HepG2 (cell line): ENCODE data around the gene DPT. TPM values are rescaled to one million over a fixed set of nuclear protein-coding genes. Genes with fewer than 3 reads are reported as not detected.

ENCODE experiments used
- ATAC-seq: fragments of 200-7000 bp; cut with Tn5 transposase; 3 replicates; pipeline ENCODE4 v1.9.1; 2020; ENCODE audit warnings: mild to moderate bottlenecking, moderate library complexity
- BruUV-seq: library from RNA; stranded (reverse); fragments of 400-500 nt; replicated peaks from 2 replicates; lab custom pipeline; 2021; lab: Mats Ljungman, UMichigan
- CTCF ChIA-PET: fragments of 300-600 bp; formaldehyde crosslinking; extraction: SDS; loops from one replicate; lab custom pipeline; 2021; ENCODE audit warnings: low total read pairs, inconsistent platforms, low intra/inter-chr PET ratio; lab: Yijun Ruan, JAX
- POLR2A ChIA-PET: fragments of 350-600 bp; sonication (Branson Sonifier 250); formaldehyde crosslinking; loops from one replicate; lab custom pipeline; 2020; ENCODE audit warnings: antibody characterized with exemption, inconsistent platforms; lab: Yijun Ruan, JAX
- DNase-seq: peaks from one replicate; pipeline ENCODE4 v3.0.0-alpha.2; 2015; ENCODE audit warnings: low spot score
- FAIRE-seq: peaks from 3 replicates; lab custom pipeline; 2011; peaks lifted over from hg19 to GRCh38; lab: Jason Lieb, UNC
- H2AFZ ChIP-seq: one replicate; pipeline ENCODE4 v1.6.1; 2011; ENCODE audit warnings: low read length, inconsistent platforms
- H3K27ac ChIP-seq: fragments of 300-600 bp; 3 replicates; pipeline ENCODE4 v1.8.0; 2011; ENCODE audit warnings: mixed run types, mild to moderate bottlenecking, mixed read lengths, low read length, inconsistent platforms; ENCODE audit not compliant: insufficient read depth; ENCODE audit errors: extremely low read length
- H3K27me3 ChIP-seq, 2 experiments: fragments of 200-600 bp in 1 of 2; 2 replicates in 1 of 2; 3 replicates in 1 of 2; pipeline versions ENCODE4 v1.6.0 to v1.8.0; 2011; ENCODE audit warnings: low read length in 2 of 2, mild to moderate bottlenecking in 2 of 2, moderate library complexity in 2 of 2, inconsistent platforms in 1 of 2; ENCODE audit not compliant: insufficient read depth in 2 of 2, control insufficient read depth in 1 of 2
- H3K36me3 ChIP-seq, 2 experiments: fragments of 200-600 bp in 1 of 2; replicated peaks in 1 of 2; 2 replicates in 1 of 2; 3 replicates in 1 of 2; pipeline versions ENCODE4 v1.5.1 to v1.8.0; 2011; ENCODE audit warnings: low read length in 2 of 2, inconsistent platforms in 1 of 2; ENCODE audit not compliant: insufficient read depth in 2 of 2, control insufficient read depth in 1 of 2
- H3K4me1 ChIP-seq: 2 replicates; pipeline ENCODE4 v1.5.1; 2012; ENCODE audit warnings: low read length, inconsistent platforms; ENCODE audit not compliant: insufficient read depth
- H3K4me2 ChIP-seq: 2 replicates; pipeline ENCODE4 v1.6.0; 2011; ENCODE audit warnings: low read depth, low read length, inconsistent platforms
- H3K4me3 ChIP-seq, 3 experiments: fragments of 200-600 bp in 1 of 3; sonication (generic), shearing (Covaris generic) in 1 of 3; replicated peaks in 1 of 3; 2 replicates each; pipeline ENCODE4 v1.5.1; 2011 to 2016; ENCODE audit warnings: low read length in 3 of 3, inconsistent platforms in 2 of 3, low read depth in 2 of 3, mild to moderate bottlenecking in 2 of 3, control low read depth in 1 of 3, mixed read lengths in 1 of 3; ENCODE audit not compliant: insufficient read depth in 1 of 3
- H3K79me2 ChIP-seq: one replicate; pipeline ENCODE4 v1.6.1; 2011; ENCODE audit warnings: low read length, inconsistent platforms; ENCODE audit not compliant: insufficient read depth
- H3K9ac ChIP-seq: 2 replicates; pipeline ENCODE4 v1.6.0; 2011; ENCODE audit warnings: mild to moderate bottlenecking, low read depth, low read length, inconsistent platforms; ENCODE audit not compliant: insufficient read depth
- H3K9me3 ChIP-seq: 2 replicates; pipeline ENCODE4 v1.5.1; 2012; ENCODE audit warnings: mild to moderate bottlenecking, low read length
- H4K20me1 ChIP-seq: 2 replicates; pipeline ENCODE4 v1.6.0; 2011; ENCODE audit warnings: inconsistent platforms, mild to moderate bottlenecking, low read length, moderate library complexity; ENCODE audit not compliant: insufficient read depth
- MAZ ChIP-seq, 2 experiments: sonication (generic) in 1 of 2; formaldehyde crosslinking in 1 of 2; IDR thresholded peaks; 2 replicates each; pipeline versions ENCODE4 v1.5.0 to v1.6.1; 2012 to 2020; ENCODE audit warnings: low read depth in 2 of 2, mild to moderate bottlenecking in 2 of 2, borderline replicate concordance in 1 of 2, improper control_type of control experiment in 1 of 2, low read length in 1 of 2, missing genetic modification reagents in 1 of 2, moderate library complexity in 1 of 2
- NPAS2 ChIP-seq: sonication (generic); formaldehyde crosslinking; IDR thresholded peaks from 2 replicates; pipeline ENCODE4 v1.8.0; 2022; ENCODE audit warnings: mild to moderate bottlenecking, missing genetic modification reagents, borderline replicate concordance
- PITX1 ChIP-seq: sonication (generic); formaldehyde crosslinking; IDR thresholded peaks from 2 replicates; pipeline ENCODE4 v1.5.1; 2020; ENCODE audit warnings: mild to moderate bottlenecking, missing genetic modification reagents
- SAFB2 ChIP-seq: sonication (generic); formaldehyde crosslinking; IDR thresholded peaks from 2 replicates; pipeline ENCODE4 v1.5.1; 2020; ENCODE audit warnings: missing genetic modification reagents, low read depth, mild to moderate bottlenecking, borderline replicate concordance
- SKIL ChIP-seq: sonication (generic); formaldehyde crosslinking; IDR thresholded peaks from 2 replicates; pipeline ENCODE4 v1.8.0; 2022; ENCODE audit warnings: missing genetic modification reagents, mild to moderate bottlenecking, moderate library complexity, borderline replicate concordance
- ZNF451 ChIP-seq: sonication (generic); formaldehyde crosslinking; IDR thresholded peaks from 2 replicates; pipeline ENCODE4 v1.5.0; 2020; ENCODE audit warnings: mild to moderate bottlenecking, missing genetic modification reagents
- ZNF747 ChIP-seq: sonication (generic); formaldehyde crosslinking; IDR thresholded peaks from 2 replicates; pipeline ENCODE4 v1.8.1; 2023; ENCODE audit warnings: missing genetic modification reagents, mild to moderate bottlenecking, borderline replicate concordance
- WGBS: methylation state at CpG from one replicate; pipeline ENCODE4 v1.1.6; 2017; ENCODE audit warnings: low lambda C conversion rate; 5-methylcytosine and 5-hydroxymethylcytosine counted together
- in situ Hi-C: cut with HindIII; loops from 2 replicates; pipeline ENCODE4 v1.10.0; 2017; ENCODE audit warnings: low pct_unique_long_range_greater_than_20kb; ENCODE audit not compliant: extremely low pct_ligation_motif_present
- intact Hi-C: fragments of 100-400 bp; cut with micrococcal nuclease; formaldehyde crosslinking; loops from one replicate; pipeline ENCODE4 v1.10.0; 2022; ENCODE audit not compliant: unreplicated experiment
- polyA plus RNA-seq, 8 experiments: library from polyadenylated mRNA; depleted of rRNA in 3 of 8; stranded (reverse) in 7 of 8; unstranded in 1 of 8; fragments of >200 nt; fragmentation: Illumina TruSeq in 4 of 8; extraction: Trizol in 4 of 8; gene quantifications; 2 replicates each; pipeline versions ENCODE4 v1.2.1 to v1.2.3, GENCODE V29; 2011 to 2016; ENCODE audit warnings: low read depth in 4 of 8, missing spikeins in 1 of 8, mixed read lengths in 1 of 8; ENCODE audit not compliant: insufficient read depth in 1 of 8
- total RNA-seq, 5 experiments: library from RNA; depleted of rRNA; stranded (reverse); fragments of >200 nt; fragmentation: Illumina TruSeq; extraction: Trizol; gene quantifications; 2 replicates each; pipeline ENCODE4 v1.2.3, GENCODE V29; 2016; ENCODE audit warnings: low read depth in 1 of 5

The DPT gene
- total and polyA plus RNA-seq, 2 of the 13 experiments (the other 11 are each of a cell fraction or from before 2014, with no cell fraction given) = 0.04 TPM; not detected in 1

- H2AFZ ChIP-seq = no peak overlapping the region
- ATAC-seq (no peak), DNase-seq (no peak)
- no peak overlapping the region for H3K4me3 ChIP-seq
- H3K4me2 ChIP-seq = no peak overlapping the region
- WGBS = 60% methylated on average over 6 of the region's 6 CpGs
- no peak overlapping the region for H3K27ac ChIP-seq
- H3K9ac ChIP-seq = no peak overlapping the region
- intact Hi-C loops = no loop called here
- no peaks in the 10 kb centered on the region for H3K36me3 ChIP-seq
- no peak for TF ChIP-seq PITX1 (CRISPR knock-in tag)
- TF ChIP-seq ZNF747 (CRISPR knock-in tag) = no peak
- TF ChIP-seq NPAS2 (CRISPR knock-in tag) = no peak
- TF ChIP-seq MAZ (IDR thresholded peaks at IDR 0.05; ENCODE audit: borderline replicate concordance, low read depth, low read length) = no peak
- no peak for TF ChIP-seq MAZ (CRISPR knock-in tag; IDR thresholded peaks at IDR 0.05; ENCODE audit: low read depth)
- TF ChIP-seq ZNF451 (CRISPR knock-in tag) = no peak
- no peak for TF ChIP-seq SKIL (CRISPR knock-in tag)
- no peak for TF ChIP-seq SAFB2 (CRISPR knock-in tag)
- TF ChIP-seq, all 625 proteins: peak for 0
- CTCF ChIA-PET = no interaction called here
- H3K9me3 ChIP-seq = no peaks in the 10 kb centered on the region
- FAIRE-seq = no peak
- H4K20me1 ChIP-seq = no peaks in the 10 kb centered on the region
- peaks cover 20% of the 10 kb centered on the region for H3K4me1 ChIP-seq
- in situ Hi-C loops = no loop called here
- POLR2A ChIA-PET = interaction anchor here (1.3 to 1.5 kb wide), 2 partner anchors 369 to 373 kb away, joined by 3 read pairs; no protein-coding TSS in a partner anchor
- H3K79me2 ChIP-seq = no peaks in the 10 kb centered on the region
- BruUV-seq = no TSS peak
- H3K27me3 ChIP-seq = no peaks in the 10 kb centered on the region
These were observed 7.5 kb upstream of the DPT start for GRCh38 chr1:168736520-168736919.
